Parathyroid adenoma (tissue), 2 donors: ENCODE results near the gene RSPRY1.

Experiments used
- H2AFZ ChIP-seq: fragments of 300-600 bp; sonication (generic); one replicate; pipeline ENCODE4 v1.7.0; 2017; ENCODE audit warnings: antibody characterized with exemption, mild to moderate bottlenecking
- H3K27ac ChIP-seq: fragments of 300-600 bp; sonication (generic); one replicate; pipeline ENCODE4 v1.7.0; 2017
- H3K27me3 ChIP-seq: fragments of 300-600 bp; sonication (generic); one replicate; pipeline ENCODE4 v1.7.0; 2017; ENCODE audit warnings: low read length; ENCODE audit not compliant: control insufficient read depth, insufficient read depth
- H3K36me3 ChIP-seq: fragments of 300-600 bp; sonication (generic); one replicate; pipeline ENCODE4 v1.7.0; 2017; ENCODE audit warnings: low read length; ENCODE audit not compliant: control insufficient read depth, insufficient read depth
- H3K4me1 ChIP-seq: fragments of 300-600 bp; sonication (generic); one replicate; pipeline ENCODE4 v1.7.0; 2017; ENCODE audit warnings: control low read depth
- H3K4me2 ChIP-seq: fragments of 300-600 bp; sonication (generic); one replicate; pipeline ENCODE4 v1.7.0; 2017; ENCODE audit warnings: low read length
- H3K4me3 ChIP-seq: fragments of 300-600 bp; sonication (generic); one replicate; pipeline ENCODE4 v1.7.0; 2017; ENCODE audit warnings: low read depth, low read length
- H3K79me2 ChIP-seq: fragments of 300-600 bp; sonication (generic); one replicate; pipeline ENCODE4 v1.7.0; 2017; ENCODE audit warnings: control low read depth
- H3K9ac ChIP-seq: fragments of 300-600 bp; sonication (generic); one replicate; pipeline ENCODE4 v1.7.0; 2017; ENCODE audit warnings: mild to moderate bottlenecking
- H3K9me3 ChIP-seq: fragments of 300-600 bp; sonication (generic); one replicate; pipeline ENCODE4 v1.7.0; 2017; ENCODE audit warnings: low read length; ENCODE audit not compliant: control insufficient read depth
- TF ChIP-seq, protein P1 (sequence below): fragments of 300-600 bp; sonication (generic); IDR thresholded peaks from one replicate; pipeline ENCODE4 v1.7.0; 2017; ENCODE audit warnings: antibody characterized with exemption, mild to moderate bottlenecking
- donor health status: primary hyperparathyroidism.

The RSPRY1 gene

DNA sequence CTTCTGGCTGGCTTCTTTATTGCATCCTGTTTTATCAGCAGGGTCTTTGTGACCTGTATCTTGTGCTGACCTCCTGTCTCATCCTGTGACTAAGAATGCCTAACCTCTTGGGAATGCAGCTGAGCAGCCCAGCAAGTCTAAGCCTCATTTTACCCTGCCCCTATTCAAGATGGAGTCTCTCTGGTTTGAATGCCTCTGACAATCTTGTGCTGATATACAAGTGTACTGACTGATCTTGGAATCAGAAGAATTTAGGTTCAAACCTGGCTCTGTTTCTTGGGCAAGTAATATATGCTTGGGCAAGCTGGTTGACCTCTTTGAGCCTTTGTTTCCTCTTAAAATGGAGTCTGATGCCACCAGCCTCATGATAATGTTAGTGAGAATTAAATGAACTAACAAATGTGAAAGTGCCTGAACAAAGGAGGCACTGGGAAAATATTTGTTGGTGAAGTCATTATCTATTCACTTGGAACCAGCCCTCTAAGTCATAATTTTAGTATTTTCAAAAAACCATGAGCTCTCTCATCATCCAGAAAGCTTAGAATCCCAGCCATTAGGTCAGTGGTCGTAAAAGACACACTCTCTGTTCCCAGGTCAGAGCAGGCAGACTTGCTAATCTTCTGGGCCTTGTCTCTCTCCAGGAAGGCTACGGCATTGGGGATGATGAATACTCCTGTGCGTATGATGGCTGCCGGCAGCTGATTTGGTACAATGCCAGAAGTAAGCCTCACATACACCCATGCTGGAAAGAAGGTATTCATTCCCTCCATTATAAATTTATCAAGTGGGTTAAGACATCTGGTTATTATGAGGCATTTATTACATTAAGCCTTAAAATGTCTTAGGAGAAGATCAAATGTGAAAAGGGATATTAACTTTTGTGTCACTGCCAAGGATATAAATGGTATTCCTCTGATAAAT, 40.8 kb downstream of the RSPRY1 start:
- Histone ChIP-seq H3K4me3 (no peak overlapping the region), H3K4me2 (no peak overlapping the region), H3K27me3 (no peaks in the 10 kb centered on the region), H3K9ac (no peak overlapping the region), H2AFZ (no peak overlapping the region), H3K9me3 (no peaks in the 10 kb centered on the region), H3K27ac (no peak overlapping the region), H3K36me3 (no peaks in the 10 kb centered on the region), H3K4me1 (peaks cover 6% of the 10 kb centered on the region), H3K79me2 (no peaks in the 10 kb centered on the region)
- TF ChIP-seq, protein P1, sequence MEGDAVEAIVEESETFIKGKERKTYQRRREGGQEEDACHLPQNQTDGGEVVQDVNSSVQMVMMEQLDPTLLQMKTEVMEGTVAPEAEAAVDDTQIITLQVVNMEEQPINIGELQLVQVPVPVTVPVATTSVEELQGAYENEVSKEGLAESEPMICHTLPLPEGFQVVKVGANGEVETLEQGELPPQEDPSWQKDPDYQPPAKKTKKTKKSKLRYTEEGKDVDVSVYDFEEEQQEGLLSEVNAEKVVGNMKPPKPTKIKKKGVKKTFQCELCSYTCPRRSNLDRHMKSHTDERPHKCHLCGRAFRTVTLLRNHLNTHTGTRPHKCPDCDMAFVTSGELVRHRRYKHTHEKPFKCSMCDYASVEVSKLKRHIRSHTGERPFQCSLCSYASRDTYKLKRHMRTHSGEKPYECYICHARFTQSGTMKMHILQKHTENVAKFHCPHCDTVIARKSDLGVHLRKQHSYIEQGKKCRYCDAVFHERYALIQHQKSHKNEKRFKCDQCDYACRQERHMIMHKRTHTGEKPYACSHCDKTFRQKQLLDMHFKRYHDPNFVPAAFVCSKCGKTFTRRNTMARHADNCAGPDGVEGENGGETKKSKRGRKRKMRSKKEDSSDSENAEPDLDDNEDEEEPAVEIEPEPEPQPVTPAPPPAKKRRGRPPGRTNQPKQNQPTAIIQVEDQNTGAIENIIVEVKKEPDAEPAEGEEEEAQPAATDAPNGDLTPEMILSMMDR: no peak

DNA sequence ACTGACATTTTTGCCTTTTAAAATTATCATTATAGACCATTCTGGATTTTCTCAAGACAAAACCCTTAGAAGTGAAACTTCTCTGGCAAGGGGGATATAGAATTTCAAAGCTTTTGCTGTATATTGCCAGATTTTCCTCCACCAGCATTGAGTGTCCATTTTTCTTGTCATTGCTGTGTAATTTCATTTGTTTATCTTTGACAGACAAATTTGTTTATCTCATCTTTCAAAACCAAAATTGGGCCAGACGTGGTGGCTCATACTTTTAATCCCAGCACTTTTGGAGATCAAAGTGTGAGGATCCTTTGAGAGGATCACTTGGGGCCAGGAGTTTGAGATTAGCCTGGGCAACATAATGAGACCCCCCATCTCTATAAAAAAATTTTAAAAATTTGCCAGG, 43.0 kb downstream of the RSPRY1 start:
- no peak overlapping the region for H3K4me3 ChIP-seq
- no peak overlapping the region for H3K9ac ChIP-seq
- H3K4me2 ChIP-seq: no peak overlapping the region
- H3K79me2 ChIP-seq: peaks cover 3% of the 10 kb centered on the region
- H3K27ac ChIP-seq: no peak overlapping the region
- H2AFZ ChIP-seq: no peak overlapping the region
- H3K27me3 ChIP-seq: no peaks in the 10 kb centered on the region
- no peaks in the 10 kb centered on the region for H3K36me3 ChIP-seq
- TF ChIP-seq, protein P1: no peak
- no peaks in the 10 kb centered on the region for H3K9me3 ChIP-seq
- H3K4me1 ChIP-seq: peaks cover 12% of the 10 kb centered on the region

DNA sequence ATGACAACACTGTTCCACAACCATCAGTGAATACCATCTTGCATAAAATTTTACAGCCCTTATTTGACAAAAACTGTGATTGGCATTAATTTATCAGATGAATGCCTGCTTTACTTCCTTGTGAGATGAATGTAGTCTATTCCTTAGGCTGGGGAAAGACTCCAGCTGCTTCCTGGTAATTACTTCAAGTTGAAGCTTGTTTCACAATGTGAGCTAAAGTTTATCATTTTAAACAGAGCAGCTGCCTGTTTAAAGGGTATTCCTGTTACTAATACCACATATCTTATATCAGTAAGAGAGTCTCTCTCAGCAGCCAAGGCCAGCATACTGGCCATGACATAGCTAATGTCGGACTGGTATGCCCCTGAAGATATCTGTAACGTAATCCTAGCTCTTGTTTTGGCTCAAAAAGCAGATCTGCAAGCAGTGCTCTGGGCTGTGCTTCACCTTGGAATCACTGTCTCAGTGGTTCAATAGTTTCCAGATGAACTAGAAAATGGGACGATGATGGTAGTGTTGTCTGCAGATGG, 45.8 kb downstream of the RSPRY1 start:
- H3K27ac ChIP-seq: peak overlapping the region; percentile 31
- no peak overlapping the region for H3K4me2 ChIP-seq
- H3K27me3 ChIP-seq: no peaks in the 10 kb centered on the region
- no peak overlapping the region for H2AFZ ChIP-seq
- H3K79me2 ChIP-seq: peaks cover 3% of the 10 kb centered on the region
- TF ChIP-seq, protein P1: no peak
- H3K4me3 ChIP-seq: no peak overlapping the region
- H3K36me3 ChIP-seq: no peaks in the 10 kb centered on the region
- peaks cover 12% of the 10 kb centered on the region for H3K4me1 ChIP-seq
- H3K9me3 ChIP-seq: no peaks in the 10 kb centered on the region
- no peak overlapping the region for H3K9ac ChIP-seq

DNA sequence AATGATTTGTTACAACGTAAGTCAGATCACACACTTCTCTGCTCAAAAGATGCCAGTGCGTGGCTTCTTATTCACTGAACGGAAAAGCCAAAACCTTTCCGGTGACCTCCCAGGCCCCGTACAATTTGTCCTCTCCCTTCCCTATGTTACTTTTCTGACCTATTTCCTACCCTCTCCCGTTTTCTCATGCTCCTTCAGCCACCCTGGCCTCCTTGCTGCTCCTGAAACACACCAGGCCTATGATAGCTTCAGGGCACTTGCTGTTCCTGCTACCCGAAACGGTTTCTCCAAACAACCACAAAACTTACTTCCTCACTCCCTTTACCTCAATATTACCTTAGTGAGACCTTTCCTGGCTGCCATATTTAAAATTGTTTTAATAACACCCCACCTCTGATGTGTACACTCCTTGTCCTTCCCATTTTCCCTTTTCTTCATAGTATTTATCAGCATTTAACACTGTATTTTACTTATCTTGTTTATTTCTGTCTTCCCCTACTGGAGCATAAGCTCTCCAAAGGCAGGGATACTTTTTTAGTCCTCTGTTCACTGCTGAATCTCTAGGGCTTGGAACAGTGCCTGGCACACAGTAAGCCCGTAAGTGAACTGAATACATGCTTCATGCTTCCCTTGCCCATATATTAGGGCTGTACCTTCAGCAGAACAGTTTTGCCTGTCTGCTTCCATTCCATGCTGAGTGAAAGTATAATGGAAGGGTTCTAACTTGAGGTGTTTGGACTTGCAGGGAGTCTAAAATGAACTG, 48.0 kb downstream of the RSPRY1 start:
- no peak overlapping the region for H3K9ac ChIP-seq
- H3K9me3 ChIP-seq: no peaks in the 10 kb centered on the region
- no peak overlapping the region for H2AFZ ChIP-seq
- H3K27me3 ChIP-seq: no peaks in the 10 kb centered on the region
- H3K36me3 ChIP-seq: no peaks in the 10 kb centered on the region
- H3K4me2 ChIP-seq: no peak overlapping the region
- no peak overlapping the region for H3K27ac ChIP-seq
- H3K4me1 ChIP-seq: peaks cover 12% of the 10 kb centered on the region
- TF ChIP-seq, protein P1: no peak
- peaks cover 3% of the 10 kb centered on the region for H3K79me2 ChIP-seq
- no peak overlapping the region for H3K4me3 ChIP-seq
